IPS-20b (cell line): ENCODE data around the gene CDK6.

ENCODE experiments used
- H3K27ac ChIP-seq: one replicate; pipeline ENCODE4 v1.5.1; 2013; ENCODE audit warnings: low read length
- H3K27me3 ChIP-seq: 2 replicates; pipeline ENCODE4 v1.6.1; 2013; ENCODE audit warnings: mild to moderate bottlenecking, low read length, inconsistent platforms; ENCODE audit not compliant: insufficient read depth
- H3K36me3 ChIP-seq: 2 replicates; pipeline ENCODE4 v1.6.1; 2013; ENCODE audit warnings: low read depth, mild to moderate bottlenecking, inconsistent platforms, low read length, moderate library complexity; ENCODE audit not compliant: insufficient read depth
- H3K4me1 ChIP-seq: 2 replicates; pipeline ENCODE4 v1.6.1; 2013; ENCODE audit warnings: mild to moderate bottlenecking, control low read depth, inconsistent platforms, low read length, moderate library complexity; ENCODE audit not compliant: insufficient read depth
- H3K4me3 ChIP-seq: 2 replicates; pipeline ENCODE4 v1.5.1; 2013; ENCODE audit warnings: mild to moderate bottlenecking, low read length, inconsistent platforms
- H3K9ac ChIP-seq: 2 replicates; pipeline ENCODE4 v1.6.1; 2013; ENCODE audit warnings: low read depth, mild to moderate bottlenecking, inconsistent platforms, low read length, moderate library complexity
- H3K9me3 ChIP-seq: 2 replicates; pipeline ENCODE4 v1.6.1; 2013; ENCODE audit warnings: mild to moderate bottlenecking, low read depth, low read length, inconsistent platforms; ENCODE audit not compliant: insufficient read depth

The CDK6 gene

DNA sequence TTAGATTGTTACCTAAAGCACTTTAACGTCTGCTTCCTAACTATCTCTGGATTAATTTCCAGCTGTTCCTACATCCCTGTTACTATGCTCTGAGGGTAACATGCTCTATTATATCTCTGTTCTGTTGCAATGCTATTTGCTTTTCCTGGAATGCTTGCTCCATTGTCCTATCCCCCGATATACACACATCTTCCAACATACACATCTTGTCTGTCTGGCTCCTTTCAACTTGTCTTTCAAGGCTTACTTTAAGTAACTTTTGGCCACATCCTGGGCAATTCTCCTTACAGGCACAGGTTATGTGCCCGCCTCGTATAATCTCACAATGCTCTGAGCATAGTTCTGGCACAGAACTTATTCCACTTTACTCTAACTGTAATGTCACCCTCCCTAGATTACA lies 96.2 kb downstream of the CDK6 start:
- Histone ChIP-seq H3K4me1 (peaks cover 10% of the 10 kb centered on the region; the same call in 1 of the 2 replicates), H3K9ac (no peak overlapping the region), H3K36me3 (no peaks in the 10 kb centered on the region), H3K27ac (no peak overlapping the region), H3K9me3 (no peaks in the 10 kb centered on the region), H3K4me3 (no peak overlapping the region), H3K27me3 (no peaks in the 10 kb centered on the region)

DNA sequence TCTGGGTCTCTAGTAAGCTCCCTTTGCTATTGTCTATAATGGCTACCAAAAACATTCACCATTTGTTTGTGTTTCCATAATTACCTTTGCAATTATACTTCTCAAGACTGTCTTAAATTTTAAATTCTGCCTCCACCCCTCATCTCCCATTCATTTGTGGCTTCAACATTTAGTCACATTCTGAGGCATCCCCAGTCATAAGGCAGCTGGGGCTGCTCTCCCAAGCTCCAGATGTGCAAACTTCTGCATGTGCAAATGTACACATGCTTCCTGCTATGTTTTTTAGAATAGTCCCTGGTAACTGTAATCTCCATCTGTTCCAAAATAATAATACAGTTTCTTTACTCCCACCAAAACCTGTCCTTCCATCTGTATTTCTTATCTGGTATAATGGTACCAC lies 97.3 kb downstream of the CDK6 start:
- no peaks in the 10 kb centered on the region for H3K9me3 ChIP-seq
- H3K27me3 ChIP-seq = no peaks in the 10 kb centered on the region
- no peak overlapping the region for H3K4me3 ChIP-seq
- H3K36me3 ChIP-seq = no peaks in the 10 kb centered on the region
- no peak overlapping the region for H3K9ac ChIP-seq
- H3K27ac ChIP-seq = no peak overlapping the region
- peaks cover 10% of the 10 kb centered on the region; the same call in 1 of the 2 replicates for H3K4me1 ChIP-seq

GRCh38 chr7:92737706-92738105 lies 98.7 kb downstream of the CDK6 start:
- no peaks in the 10 kb centered on the region for H3K9me3 ChIP-seq
- H3K36me3 ChIP-seq = no peaks in the 10 kb centered on the region
- no peak overlapping the region for H3K4me3 ChIP-seq
- no peak overlapping the region for H3K9ac ChIP-seq
- H3K27ac ChIP-seq = no peak overlapping the region
- no peaks in the 10 kb centered on the region for H3K27me3 ChIP-seq
- H3K4me1 ChIP-seq = peaks cover 10% of the 10 kb centered on the region; the same call in 1 of the 2 replicates

DNA sequence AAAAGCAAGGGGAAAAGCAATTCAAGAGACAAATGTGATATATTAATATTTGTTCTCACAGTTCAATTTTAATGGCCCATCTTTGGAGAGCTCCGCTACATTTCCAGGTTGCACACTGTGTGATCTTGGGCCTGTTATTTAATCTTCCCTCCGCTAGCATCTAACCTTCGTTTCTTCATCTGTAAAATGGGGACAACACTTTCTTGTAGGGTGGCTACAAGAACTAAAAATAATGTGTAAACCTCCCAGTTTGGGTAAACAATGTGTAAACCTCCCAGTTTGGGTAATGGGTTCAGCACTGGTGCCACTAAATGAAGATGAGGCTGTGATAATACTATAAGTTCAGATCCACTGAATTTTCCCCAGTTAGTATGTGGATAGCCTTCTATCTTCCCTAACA lies 99.5 kb downstream of the CDK6 start:
- Histone ChIP-seq H3K36me3 (no peaks in the 10 kb centered on the region), H3K4me3 (no peak overlapping the region), H3K27ac (no peak overlapping the region), H3K9me3 (no peaks in the 10 kb centered on the region), H3K27me3 (no peaks in the 10 kb centered on the region), H3K4me1 (peaks cover 10% of the 10 kb centered on the region; the same call in 1 of the 2 replicates), H3K9ac (no peak overlapping the region)

DNA sequence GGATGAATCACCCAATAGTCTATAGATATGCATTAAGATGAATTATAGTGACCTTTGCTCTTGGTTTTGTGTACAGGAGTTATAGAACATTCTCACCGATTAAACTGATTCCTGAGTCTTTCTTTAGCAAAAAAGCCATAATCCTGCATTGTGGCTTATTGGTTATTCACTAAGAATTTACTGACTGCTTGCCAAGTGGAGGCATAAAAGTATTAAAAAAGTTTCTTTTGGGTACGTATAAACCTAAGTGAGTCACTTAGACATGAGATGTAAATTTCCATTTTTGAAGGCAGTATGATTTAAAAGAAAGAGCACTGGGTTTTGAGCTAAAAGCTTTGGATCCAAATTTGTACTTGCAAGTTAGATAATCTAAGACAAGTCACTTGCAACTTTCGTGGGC lies 100.7 kb downstream of the CDK6 start:
- Histone ChIP-seq H3K4me1 (peaks cover 7% of the 10 kb centered on the region; the same call in 1 of the 2 replicates), H3K36me3 (no peaks in the 10 kb centered on the region), H3K27ac (no peak overlapping the region), H3K27me3 (no peaks in the 10 kb centered on the region), H3K4me3 (no peak overlapping the region), H3K9me3 (no peaks in the 10 kb centered on the region), H3K9ac (no peak overlapping the region)

GRCh38 chr7:92732316-92733036 lies 103.9 kb downstream of the CDK6 start:
- no peaks in the 10 kb centered on the region for H3K36me3 ChIP-seq
- no peaks in the 10 kb centered on the region for H3K4me1 ChIP-seq
- H3K4me3 ChIP-seq = no peak overlapping the region
- no peaks in the 10 kb centered on the region for H3K27me3 ChIP-seq
- no peak overlapping the region for H3K27ac ChIP-seq
- H3K9me3 ChIP-seq = no peaks in the 10 kb centered on the region
- no peak overlapping the region for H3K9ac ChIP-seq

DNA sequence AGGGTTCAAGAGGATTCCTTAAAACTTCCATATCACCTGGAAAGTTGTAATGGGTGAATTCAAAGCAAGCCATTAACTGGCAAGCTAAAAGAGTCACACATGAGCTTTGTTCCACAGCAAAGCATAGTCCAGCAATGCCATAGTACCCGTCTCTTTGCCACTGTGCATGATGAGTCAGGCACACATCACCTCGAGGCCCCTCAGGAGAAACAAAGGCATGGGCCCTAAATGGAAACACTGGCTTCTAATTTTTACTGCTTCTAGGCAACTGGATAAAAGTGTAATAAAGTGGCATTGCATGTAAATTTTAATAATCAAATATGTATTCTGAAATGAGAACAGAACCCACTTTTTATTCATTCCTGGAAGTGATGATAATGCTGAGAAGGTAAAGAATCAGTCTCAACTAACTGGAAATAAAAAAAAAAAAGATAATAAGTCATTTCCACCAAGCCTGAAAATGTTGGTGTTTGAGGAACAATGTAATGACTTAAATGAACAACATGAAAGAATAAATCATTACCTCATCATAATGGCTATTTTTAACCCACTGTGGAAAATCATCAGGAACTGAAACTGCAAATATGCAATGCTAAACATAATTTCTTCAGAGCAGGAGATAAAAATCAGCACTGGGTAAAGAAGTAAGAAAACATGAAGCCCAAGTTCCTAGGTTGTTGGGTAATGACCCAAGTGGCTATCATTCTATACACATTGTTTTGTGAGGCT lies 104.9 kb downstream of the CDK6 start:
- H3K9me3 ChIP-seq = no peaks in the 10 kb centered on the region
- no peak overlapping the region for H3K4me3 ChIP-seq
- H3K27me3 ChIP-seq = no peaks in the 10 kb centered on the region
- H3K36me3 ChIP-seq = no peaks in the 10 kb centered on the region
- H3K27ac ChIP-seq = no peak overlapping the region
- no peak overlapping the region for H3K9ac ChIP-seq
- H3K4me1 ChIP-seq = no peaks in the 10 kb centered on the region

DNA sequence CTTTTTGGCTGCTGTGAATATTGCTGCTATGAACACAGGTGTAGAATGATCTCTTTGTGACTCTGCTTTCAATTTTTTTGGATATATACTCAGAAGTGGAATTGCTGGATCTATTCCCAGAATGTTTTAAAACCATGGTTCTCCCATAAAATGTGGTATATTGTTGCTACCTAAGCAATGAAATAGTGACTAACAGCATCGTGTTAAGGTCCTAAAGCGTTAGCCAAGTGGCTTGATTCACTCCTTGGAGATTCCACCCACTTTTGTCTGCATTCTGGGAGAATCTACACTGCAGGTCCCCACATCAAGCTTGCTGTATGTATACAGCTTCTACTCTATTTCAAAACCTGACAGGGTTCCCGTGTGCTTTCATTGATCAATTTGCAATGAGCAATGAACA lies 105.6 kb downstream of the CDK6 start:
- H3K4me3 ChIP-seq = no peak overlapping the region
- no peaks in the 10 kb centered on the region for H3K4me1 ChIP-seq
- no peaks in the 10 kb centered on the region for H3K9me3 ChIP-seq
- no peaks in the 10 kb centered on the region for H3K36me3 ChIP-seq
- H3K27me3 ChIP-seq = peaks cover 3% of the 10 kb centered on the region; the same call in 1 of the 2 replicates
- no peak overlapping the region for H3K27ac ChIP-seq
- H3K9ac ChIP-seq = no peak overlapping the region

GRCh38 chr7:92729751-92730150 lies 106.6 kb downstream of the CDK6 start:
- Histone ChIP-seq H3K4me1 (peaks cover 7% of the 10 kb centered on the region; the same call in 1 of the 2 replicates), H3K9ac (no peak overlapping the region), H3K4me3 (no peak overlapping the region), H3K27ac (no peak overlapping the region), H3K9me3 (no peaks in the 10 kb centered on the region), H3K27me3 (peaks cover 13% of the 10 kb centered on the region), H3K36me3 (no peaks in the 10 kb centered on the region)

DNA sequence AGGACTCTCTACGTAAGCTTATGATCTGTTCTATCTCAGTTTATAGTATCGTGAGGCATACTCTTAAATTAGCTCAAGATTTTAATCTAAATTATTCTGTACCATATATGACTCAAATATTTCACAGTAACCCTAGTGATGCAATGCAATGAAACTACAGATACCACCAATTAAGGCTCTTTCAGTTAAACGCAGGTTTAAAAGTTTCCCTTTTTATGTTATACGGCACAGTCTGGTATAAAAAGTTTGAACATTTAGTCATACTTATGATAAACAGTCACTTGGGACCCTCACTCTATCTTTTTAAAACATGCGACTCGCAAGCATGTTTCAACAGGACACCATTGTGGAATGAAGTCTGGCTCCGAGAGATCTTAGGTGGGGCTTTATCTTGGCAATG lies 107.2 kb downstream of the CDK6 start:
- peaks cover 11% of the 10 kb centered on the region for H3K4me1 ChIP-seq
- H3K9ac ChIP-seq = no peak overlapping the region
- H3K27ac ChIP-seq = no peak overlapping the region
- H3K4me3 ChIP-seq = no peak overlapping the region
- no peaks in the 10 kb centered on the region for H3K9me3 ChIP-seq
- H3K27me3 ChIP-seq = peaks cover 14% of the 10 kb centered on the region
- H3K36me3 ChIP-seq = no peaks in the 10 kb centered on the region

DNA sequence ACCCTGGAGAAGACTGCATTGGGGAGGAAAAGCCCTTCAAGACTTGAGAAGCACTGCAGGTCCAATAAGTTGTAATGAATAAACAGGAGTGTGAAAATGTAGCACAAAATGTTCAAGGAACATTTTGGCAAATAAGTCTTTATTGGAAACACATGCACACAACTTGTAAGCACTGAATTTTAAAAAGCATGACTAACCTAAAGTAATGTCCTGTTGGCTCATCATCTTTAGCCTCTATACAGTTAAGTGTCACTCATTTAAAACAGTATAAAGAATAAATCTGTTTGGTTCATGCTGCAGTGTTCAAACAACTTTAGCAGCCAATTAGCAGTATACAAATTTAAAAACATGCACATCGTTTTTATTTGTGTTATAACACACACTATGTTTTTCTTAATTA lies 108.6 kb downstream of the CDK6 start:
- H3K4me1 ChIP-seq = peaks cover 19% of the 10 kb centered on the region
- H3K4me3 ChIP-seq = no peak overlapping the region
- H3K36me3 ChIP-seq = no peaks in the 10 kb centered on the region
- no peak overlapping the region for H3K9ac ChIP-seq
- H3K9me3 ChIP-seq = no peaks in the 10 kb centered on the region
- no peak overlapping the region for H3K27ac ChIP-seq
- peaks cover 22% of the 10 kb centered on the region for H3K27me3 ChIP-seq
